ENCODE measurements around the gene LDB3. TPM values are rescaled to one million over a fixed set of nuclear protein-coding genes. Genes with fewer than 3 reads are reported as not detected.

LDB3 gene
- total RNA-seq, 1 experiment from 2014 or later = 0.04 TPM

DNA sequence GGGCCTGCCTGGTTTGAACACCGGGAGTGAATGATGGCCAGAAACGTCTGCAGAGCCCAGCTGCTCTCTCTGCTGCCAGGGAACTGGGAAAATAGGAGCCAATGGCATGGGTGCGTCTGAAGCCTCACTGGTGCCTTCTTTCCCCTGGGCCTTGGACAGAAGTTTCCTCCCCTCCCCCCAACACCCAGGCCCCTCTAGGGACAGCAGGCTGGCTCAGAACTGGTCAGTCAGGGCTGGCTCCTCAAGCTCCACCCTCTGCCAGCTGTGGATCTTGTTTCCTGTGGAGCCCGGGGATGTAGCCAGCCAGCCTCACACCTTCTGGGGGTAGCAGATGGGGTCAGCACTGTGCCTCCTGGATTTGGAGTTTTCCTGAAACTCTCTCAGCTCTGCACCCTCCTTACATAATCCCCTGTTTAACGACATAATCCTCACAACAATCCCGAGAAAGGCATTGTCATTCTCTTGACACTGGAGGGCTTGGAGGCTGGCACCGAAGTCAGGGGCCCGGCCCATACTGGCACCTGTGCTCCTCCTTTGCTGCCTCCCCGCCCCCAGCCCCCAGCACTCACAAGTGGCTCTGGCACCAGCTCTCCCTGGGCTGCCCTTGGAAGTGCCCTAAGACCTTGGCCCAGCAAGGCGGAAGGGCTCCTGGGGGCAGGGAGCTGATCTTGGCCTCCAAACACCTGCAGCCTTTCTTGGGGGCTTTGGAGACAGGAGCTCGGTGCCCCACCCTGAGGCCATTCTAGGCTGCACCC, 5.7 kb downstream of the LDB3 start:
- no peaks in the 10 kb centered on the region for H3K27me3 ChIP-seq (ENCODE audit: low read length)
- no peak for ATAC-seq
- no peak overlapping the region for H3K4me2 ChIP-seq (ENCODE audit: low read length)
- H3K27ac ChIP-seq (ENCODE audit: low read length) = no peak overlapping the region
- intact Hi-C loops (cut with micrococcal nuclease) = no loop called here
- H3K36me3 ChIP-seq (ENCODE audit: low read depth, low read length) = no peaks in the 10 kb centered on the region
- no peak for DNase-seq
- no peaks in the 10 kb centered on the region for H3K9me3 ChIP-seq (ENCODE audit: low read length)
- H4K20me1 ChIP-seq (ENCODE audit: low read length) = no peaks in the 10 kb centered on the region
- no peak overlapping the region for H3K4me3 ChIP-seq (ENCODE audit: low read length)
- H3F3A ChIP-seq (ENCODE audit: low read length, unreplicated experiment) = no peaks in the 10 kb centered on the region
- ChIA-PET CTCF (no interaction called here), POLR2A (ENCODE audit: unreplicated experiment) (no interaction called here)
- H3K9ac ChIP-seq (ENCODE audit: low read length) = no peak overlapping the region
- no peak overlapping the region for H2AFZ ChIP-seq (ENCODE audit: low read length)
- no peak for TF ChIP-seq EZH2 (IDR thresholded peaks at IDR 0.05; ENCODE audit: low read length, unreplicated experiment)
- no peak for TF ChIP-seq EZH2phosphoT487 (IDR thresholded peaks at IDR 0.05; ENCODE audit: borderline replicate concordance, low read length)
- TF ChIP-seq, protein P1, sequence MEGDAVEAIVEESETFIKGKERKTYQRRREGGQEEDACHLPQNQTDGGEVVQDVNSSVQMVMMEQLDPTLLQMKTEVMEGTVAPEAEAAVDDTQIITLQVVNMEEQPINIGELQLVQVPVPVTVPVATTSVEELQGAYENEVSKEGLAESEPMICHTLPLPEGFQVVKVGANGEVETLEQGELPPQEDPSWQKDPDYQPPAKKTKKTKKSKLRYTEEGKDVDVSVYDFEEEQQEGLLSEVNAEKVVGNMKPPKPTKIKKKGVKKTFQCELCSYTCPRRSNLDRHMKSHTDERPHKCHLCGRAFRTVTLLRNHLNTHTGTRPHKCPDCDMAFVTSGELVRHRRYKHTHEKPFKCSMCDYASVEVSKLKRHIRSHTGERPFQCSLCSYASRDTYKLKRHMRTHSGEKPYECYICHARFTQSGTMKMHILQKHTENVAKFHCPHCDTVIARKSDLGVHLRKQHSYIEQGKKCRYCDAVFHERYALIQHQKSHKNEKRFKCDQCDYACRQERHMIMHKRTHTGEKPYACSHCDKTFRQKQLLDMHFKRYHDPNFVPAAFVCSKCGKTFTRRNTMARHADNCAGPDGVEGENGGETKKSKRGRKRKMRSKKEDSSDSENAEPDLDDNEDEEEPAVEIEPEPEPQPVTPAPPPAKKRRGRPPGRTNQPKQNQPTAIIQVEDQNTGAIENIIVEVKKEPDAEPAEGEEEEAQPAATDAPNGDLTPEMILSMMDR (conservative IDR thresholded peaks at IDR 0.05; ENCODE audit: low read depth, low read length) = no peak
- no peaks in the 10 kb centered on the region for H3K9me2 ChIP-seq (replicated peaks; ENCODE audit: low read length)
- H3K79me2 ChIP-seq (ENCODE audit: low read length) = no peaks in the 10 kb centered on the region
- H3K4me1 ChIP-seq (ENCODE audit: insufficient read depth, low read length) = peaks cover 27% of the 10 kb centered on the region
- no TSS peak for BruUV-seq (replicated peaks)

DNA sequence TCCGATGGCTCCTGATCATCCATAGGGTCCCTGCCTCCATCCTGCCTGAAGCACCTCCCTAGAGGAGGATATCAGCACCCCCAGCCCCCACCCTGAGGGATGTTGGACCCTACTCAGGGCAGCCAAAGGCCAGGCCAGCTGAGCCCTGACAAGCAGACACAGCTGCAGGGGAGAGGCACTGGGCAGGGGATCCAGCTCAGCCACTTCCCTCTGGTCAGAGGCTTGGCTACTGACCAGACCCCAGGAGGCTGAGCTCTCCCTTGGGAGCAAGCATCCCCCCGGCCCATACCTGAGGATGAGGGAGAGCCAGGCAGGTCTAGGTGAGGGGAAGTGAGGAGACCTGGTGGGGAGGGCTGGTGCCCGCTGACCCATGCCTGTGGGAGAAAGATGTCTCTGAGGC, 6.6 kb downstream of the LDB3 start:
- POLR2A ChIA-PET (ENCODE audit: unreplicated experiment) = no interaction called here
- ATAC-seq (no peak), DNase-seq (no peak)
- H3K9me3 ChIP-seq (ENCODE audit: low read length) = no peaks in the 10 kb centered on the region
- H3K27ac ChIP-seq (ENCODE audit: low read length) = no peak overlapping the region
- no peaks in the 10 kb centered on the region for H3K9me2 ChIP-seq (replicated peaks; ENCODE audit: low read length)
- no peaks in the 10 kb centered on the region for H3F3A ChIP-seq (ENCODE audit: low read length, unreplicated experiment)
- TF ChIP-seq EZH2 (IDR thresholded peaks at IDR 0.05; ENCODE audit: low read length, unreplicated experiment) (no peak), EZH2phosphoT487 (IDR thresholded peaks at IDR 0.05; ENCODE audit: borderline replicate concordance, low read length) (no peak)
- TF ChIP-seq, protein P1 (conservative IDR thresholded peaks at IDR 0.05; ENCODE audit: low read depth, low read length) = no peak
- no peaks in the 10 kb centered on the region for H3K36me3 ChIP-seq (ENCODE audit: low read depth, low read length)
- H2AFZ ChIP-seq (ENCODE audit: low read length) = no peak overlapping the region
- no TSS peak for BruUV-seq (replicated peaks)
- peaks cover 25% of the 10 kb centered on the region for H3K4me1 ChIP-seq (ENCODE audit: insufficient read depth, low read length)
- H3K79me2 ChIP-seq (ENCODE audit: low read length) = no peaks in the 10 kb centered on the region
- no peak overlapping the region for H3K9ac ChIP-seq (ENCODE audit: low read length)
- no peaks in the 10 kb centered on the region for H3K27me3 ChIP-seq (ENCODE audit: low read length)
- intact Hi-C loops (cut with micrococcal nuclease) = no loop called here
- no peak overlapping the region for H3K4me3 ChIP-seq (ENCODE audit: low read length)
- H4K20me1 ChIP-seq (ENCODE audit: low read length) = no peaks in the 10 kb centered on the region
- H3K4me2 ChIP-seq (ENCODE audit: low read length) = no peak overlapping the region
- CTCF ChIA-PET = no interaction called here

DNA sequence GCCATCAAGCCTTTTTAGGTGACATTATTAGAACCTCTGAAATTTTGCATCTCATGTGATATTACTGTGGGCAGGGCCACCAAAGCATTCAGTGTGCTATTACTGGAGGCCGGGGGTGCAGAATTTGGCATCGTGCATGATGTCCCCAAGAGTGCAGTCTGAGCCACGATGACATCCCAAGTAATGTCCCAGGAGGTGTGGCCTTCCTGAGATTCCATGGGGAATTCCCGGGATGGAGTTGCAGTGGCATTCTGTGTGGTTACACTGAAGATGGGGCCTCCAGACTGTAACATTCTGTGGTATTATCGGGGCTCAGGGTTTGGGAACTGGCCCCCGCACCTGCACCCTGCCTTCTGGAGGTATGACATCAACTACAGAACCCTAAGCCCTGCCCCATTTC, 9.1 kb downstream of the LDB3 start:
- H3F3A ChIP-seq (ENCODE audit: low read length, unreplicated experiment) = no peaks in the 10 kb centered on the region
- H3K27me3 ChIP-seq (ENCODE audit: low read length) = no peaks in the 10 kb centered on the region
- no TSS peak for BruUV-seq (replicated peaks)
- no peak overlapping the region for H3K27ac ChIP-seq (ENCODE audit: low read length)
- no peaks in the 10 kb centered on the region for H3K79me2 ChIP-seq (ENCODE audit: low read length)
- no peaks in the 10 kb centered on the region for H3K9me2 ChIP-seq (replicated peaks; ENCODE audit: low read length)
- intact Hi-C loops (cut with micrococcal nuclease) = no loop called here
- no peaks in the 10 kb centered on the region for H4K20me1 ChIP-seq (ENCODE audit: low read length)
- no peak overlapping the region for H3K4me2 ChIP-seq (ENCODE audit: low read length)
- H2AFZ ChIP-seq (ENCODE audit: low read length) = no peak overlapping the region
- ChIA-PET CTCF (no interaction called here), POLR2A (ENCODE audit: unreplicated experiment) (no interaction called here)
- ATAC-seq (no peak), DNase-seq (no peak)
- H3K36me3 ChIP-seq (ENCODE audit: low read depth, low read length) = no peaks in the 10 kb centered on the region
- H3K4me3 ChIP-seq (ENCODE audit: low read length) = no peak overlapping the region
- peaks cover 9% of the 10 kb centered on the region; the same call in 1 of the 2 replicates for H3K4me1 ChIP-seq (ENCODE audit: insufficient read depth, low read length)
- no peaks in the 10 kb centered on the region for H3K9me3 ChIP-seq (ENCODE audit: low read length)
- no peak for TF ChIP-seq EZH2 (IDR thresholded peaks at IDR 0.05; ENCODE audit: low read length, unreplicated experiment)
- TF ChIP-seq EZH2phosphoT487 (IDR thresholded peaks at IDR 0.05; ENCODE audit: borderline replicate concordance, low read length) = no peak
- TF ChIP-seq, protein P1 (conservative IDR thresholded peaks at IDR 0.05; ENCODE audit: low read depth, low read length) = no peak
- H3K9ac ChIP-seq (ENCODE audit: low read length) = no peak overlapping the region
